ENCODE results near the gene ZBTB14. TPM values are rescaled to one million over a fixed set of nuclear protein-coding genes. Genes with fewer than 3 reads are reported as not detected.

Gene ZBTB14
- total and polyA plus RNA-seq, 12 donors, result 3.7 to 8.6 (median 7.0) TPM

DNA sequence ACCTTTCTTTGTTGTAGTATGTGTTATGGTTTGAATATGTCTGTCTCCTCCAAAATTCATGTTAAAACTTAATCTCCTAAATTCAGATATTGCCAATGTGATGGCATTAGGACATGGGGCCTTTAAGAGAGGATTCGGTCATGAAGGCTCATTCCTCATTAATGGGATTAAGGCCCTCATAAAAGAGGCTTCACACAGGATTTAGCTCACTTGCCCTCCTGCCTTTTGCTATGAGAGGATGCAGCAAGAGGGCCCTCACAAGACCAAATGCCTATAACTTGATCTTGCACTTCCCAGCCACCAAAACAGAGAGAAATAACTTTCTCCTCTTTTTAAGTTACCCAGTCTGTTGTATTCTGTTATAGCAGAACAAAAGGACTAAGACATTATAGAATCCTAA is 19.7 kb downstream of the ZBTB14 start:
- TF ChIP-seq CTCF (IDR thresholded peaks at IDR 0.05), result no peak
- ATAC-seq, result no peak

DNA sequence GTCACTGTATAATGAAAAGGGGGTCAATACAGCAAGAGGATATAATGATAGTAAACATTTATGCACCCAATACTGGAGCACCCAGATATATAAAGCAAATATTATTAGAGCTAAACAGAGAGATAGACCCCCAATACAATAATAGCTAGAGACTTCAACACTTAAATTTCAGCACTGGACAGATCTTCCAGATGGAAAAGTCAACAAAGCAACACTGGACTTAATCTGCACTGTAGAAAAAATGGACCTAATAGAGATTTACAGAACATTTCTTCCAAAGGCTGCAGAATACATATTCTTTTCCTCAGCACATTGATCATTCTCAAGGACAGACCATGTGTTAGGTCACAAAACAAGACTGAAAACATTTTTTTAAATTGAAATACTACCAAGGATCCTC is 26.7 kb downstream of the ZBTB14 start:
- Histone ChIP-seq H3K9me3 (peaks cover 0 to 35% (median 6%) of the 10 kb centered on the region in 11 donors), H3K4me3 (no peak overlapping the region), H3K36me3 (no peaks in the 10 kb centered on the region), H3K4me1 (no peaks in the 10 kb centered on the region), H3K27ac (no peak overlapping the region), H3K27me3 (no peaks in the 10 kb centered on the region)
- DNase-seq, result no peak
- ATAC-seq, result no peak
- no peak for TF ChIP-seq CTCF (IDR thresholded peaks at IDR 0.05)
- intact Hi-C loops (cut with DNase I), result loop anchor here in 1 of 10 donors (5.0 kb wide), 1 partner anchor 662 kb away; no protein-coding TSS in a partner anchor

More for the DNA sequence above, 19.7 kb downstream of the ZBTB14 start:
- H3K4me1 ChIP-seq, result no peaks in the 10 kb centered on the region
- no peak overlapping the region for H3K27ac ChIP-seq
- intact Hi-C loops (cut with DNase I), result no loop called here
- no peaks in the 10 kb centered on the region for H3K36me3 ChIP-seq
- H3K9me3 ChIP-seq, result peaks cover 0 to 7% (median 0%) of the 10 kb centered on the region in 11 donors
- 28 to 29% methylated on average over 1 of the region's 1 CpG for WGBS, 2 donors
- no peak overlapping the region for H3K4me3 ChIP-seq
- no peak for DNase-seq
- H3K27me3 ChIP-seq, result no peaks in the 10 kb centered on the region

DNA sequence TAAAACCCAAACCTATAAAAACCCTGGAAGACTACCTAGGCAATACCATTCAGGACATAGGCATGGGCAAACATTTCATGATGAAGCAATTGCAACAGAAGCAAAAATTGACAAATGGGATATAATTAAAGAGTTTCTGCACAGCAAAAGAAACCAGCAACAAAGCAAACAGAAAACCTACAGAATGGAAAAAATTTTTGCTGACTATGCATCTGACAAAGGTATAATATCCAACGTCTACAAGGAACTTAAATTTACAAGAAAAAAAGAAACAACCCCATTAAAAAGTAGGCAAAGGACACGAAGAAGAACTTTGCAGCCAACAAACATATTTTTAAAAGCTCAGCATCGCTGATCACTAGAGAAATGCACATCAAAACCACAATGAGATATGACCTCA is 28.8 kb downstream of the ZBTB14 start:
- H3K4me1 ChIP-seq, result no peaks in the 10 kb centered on the region
- H3K36me3 ChIP-seq, result no peaks in the 10 kb centered on the region
- no peak for ATAC-seq
- no peak for TF ChIP-seq CTCF (IDR thresholded peaks at IDR 0.05)
- H3K4me3 ChIP-seq, result no peak overlapping the region
- peaks cover 0 to 40% (median 6%) of the 10 kb centered on the region in 11 donors for H3K9me3 ChIP-seq
- 77 to 85% methylated on average over 3 of the region's 3 CpGs for WGBS, 2 donors
- no peaks in the 10 kb centered on the region for H3K27me3 ChIP-seq
- intact Hi-C loops (cut with DNase I), result loop anchor here in 1 of 10 donors (5.0 kb wide), 1 partner anchor 659 kb away; no protein-coding TSS in a partner anchor
- no peak for DNase-seq
- no peak overlapping the region for H3K27ac ChIP-seq

GRCh38 chr18:5253910-5254309 is 41.6 kb downstream of the ZBTB14 start:
- TF ChIP-seq CTCF (IDR thresholded peaks at IDR 0.05), result no peak
- Histone ChIP-seq H3K27ac (no peak overlapping the region), H3K4me1 (no peaks in the 10 kb centered on the region), H3K4me3 (no peak overlapping the region), H3K36me3 (no peaks in the 10 kb centered on the region), H3K27me3 (peaks cover 0 to 8% (median 0%) of the 10 kb centered on the region in 7 donors), H3K9me3 (no peaks in the 10 kb centered on the region)
- intact Hi-C loops (cut with DNase I), result no loop called here
- ATAC-seq (no peak), DNase-seq (no peak)
- 65 to 75% methylated on average over 2 of the region's 2 CpGs for WGBS, 2 donors

Data from heart right ventricle (tissue), 16 donors.